WI38 (cell line): ENCODE results near the gene ARFRP1.

Experiments
- H3K4me3 ChIP-seq: 2 replicates; pipeline ENCODE4 v1.5.1; 2011; ENCODE audit warnings: low read depth, mild to moderate bottlenecking, control low read depth, low read length
- TF ChIP-seq, protein P1 (sequence below): IDR thresholded peaks from 2 replicates; pipeline ENCODE4 v1.5.1; 2012; ENCODE audit warnings: low read depth, mild to moderate bottlenecking, control low read depth, low read length

The ARFRP1 gene

DNA sequence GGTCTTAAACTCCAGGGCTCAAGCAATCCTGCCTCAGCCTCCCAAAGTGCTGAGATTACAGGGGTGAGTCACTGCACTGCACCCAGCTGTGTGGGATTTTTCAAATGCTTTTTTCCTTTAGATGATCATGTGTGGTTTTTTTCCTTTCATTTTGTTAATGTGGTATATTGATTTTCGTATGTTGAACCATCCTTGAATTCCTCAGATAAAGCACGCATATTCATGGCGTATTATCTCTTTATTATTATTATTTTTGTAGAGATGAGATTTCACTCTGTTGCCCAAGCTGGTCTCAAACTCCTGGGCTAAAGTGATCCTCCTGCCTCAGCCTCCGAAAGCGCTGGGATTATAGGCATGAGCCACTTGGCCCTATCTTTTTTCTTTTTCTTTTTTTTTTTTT, 7.1 kb upstream of the ARFRP1 start:
- TF ChIP-seq, protein P1, sequence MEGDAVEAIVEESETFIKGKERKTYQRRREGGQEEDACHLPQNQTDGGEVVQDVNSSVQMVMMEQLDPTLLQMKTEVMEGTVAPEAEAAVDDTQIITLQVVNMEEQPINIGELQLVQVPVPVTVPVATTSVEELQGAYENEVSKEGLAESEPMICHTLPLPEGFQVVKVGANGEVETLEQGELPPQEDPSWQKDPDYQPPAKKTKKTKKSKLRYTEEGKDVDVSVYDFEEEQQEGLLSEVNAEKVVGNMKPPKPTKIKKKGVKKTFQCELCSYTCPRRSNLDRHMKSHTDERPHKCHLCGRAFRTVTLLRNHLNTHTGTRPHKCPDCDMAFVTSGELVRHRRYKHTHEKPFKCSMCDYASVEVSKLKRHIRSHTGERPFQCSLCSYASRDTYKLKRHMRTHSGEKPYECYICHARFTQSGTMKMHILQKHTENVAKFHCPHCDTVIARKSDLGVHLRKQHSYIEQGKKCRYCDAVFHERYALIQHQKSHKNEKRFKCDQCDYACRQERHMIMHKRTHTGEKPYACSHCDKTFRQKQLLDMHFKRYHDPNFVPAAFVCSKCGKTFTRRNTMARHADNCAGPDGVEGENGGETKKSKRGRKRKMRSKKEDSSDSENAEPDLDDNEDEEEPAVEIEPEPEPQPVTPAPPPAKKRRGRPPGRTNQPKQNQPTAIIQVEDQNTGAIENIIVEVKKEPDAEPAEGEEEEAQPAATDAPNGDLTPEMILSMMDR: no peak

DNA sequence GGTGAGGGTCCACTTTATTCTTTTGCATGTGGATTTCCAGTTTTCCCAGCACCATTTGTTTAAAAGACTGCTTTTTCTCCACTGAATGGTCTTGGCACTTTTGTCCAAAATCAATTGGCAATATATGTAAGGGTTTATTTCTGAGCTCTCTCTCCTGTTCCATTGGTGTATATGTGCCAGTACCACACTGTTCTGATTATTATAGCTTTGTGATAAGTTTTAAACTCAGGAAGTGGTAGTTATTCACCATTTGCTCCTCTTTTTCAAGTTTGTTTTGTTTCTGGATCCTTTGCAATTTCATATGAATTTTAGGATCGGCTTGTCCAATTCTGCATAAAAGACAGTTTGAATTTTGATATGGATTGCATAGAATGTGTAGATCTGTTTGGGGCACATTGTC, 4.4 kb upstream of the ARFRP1 start:
- no peak overlapping the region for H3K4me3 ChIP-seq
- TF ChIP-seq, protein P1: no peak

More for the DNA sequence above, 7.1 kb upstream of the ARFRP1 start:
- no peak overlapping the region for H3K4me3 ChIP-seq

DNA sequence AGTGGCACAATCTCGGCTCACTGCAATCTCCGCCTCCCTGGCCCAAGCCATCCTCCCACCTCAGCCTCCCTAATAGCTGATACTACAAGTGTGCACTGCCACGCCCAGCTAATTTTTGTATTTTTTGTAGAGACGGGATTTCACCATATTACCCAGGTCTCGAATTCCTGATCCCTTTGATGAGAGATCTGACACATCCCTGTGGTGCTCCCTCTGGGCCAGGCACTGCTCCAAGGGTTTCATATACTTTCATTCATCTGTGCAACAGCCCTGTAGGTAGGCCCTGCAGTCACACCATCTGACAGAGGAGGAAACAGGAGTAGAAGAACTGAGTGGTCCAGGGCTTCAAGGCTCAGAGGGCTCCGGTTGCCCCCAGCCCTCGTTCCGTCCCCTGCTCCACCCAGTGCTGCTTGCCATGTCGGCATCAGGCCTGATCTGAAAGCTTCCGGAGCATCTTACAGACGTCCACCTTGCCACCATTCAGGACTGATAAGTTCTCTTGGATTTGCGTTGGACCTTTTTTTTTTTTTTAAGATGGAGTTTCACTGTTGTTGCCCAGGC, 3.4 kb upstream of the ARFRP1 start:
- TF ChIP-seq, protein P1: no peak
- H3K4me3 ChIP-seq: no peak overlapping the region

DNA sequence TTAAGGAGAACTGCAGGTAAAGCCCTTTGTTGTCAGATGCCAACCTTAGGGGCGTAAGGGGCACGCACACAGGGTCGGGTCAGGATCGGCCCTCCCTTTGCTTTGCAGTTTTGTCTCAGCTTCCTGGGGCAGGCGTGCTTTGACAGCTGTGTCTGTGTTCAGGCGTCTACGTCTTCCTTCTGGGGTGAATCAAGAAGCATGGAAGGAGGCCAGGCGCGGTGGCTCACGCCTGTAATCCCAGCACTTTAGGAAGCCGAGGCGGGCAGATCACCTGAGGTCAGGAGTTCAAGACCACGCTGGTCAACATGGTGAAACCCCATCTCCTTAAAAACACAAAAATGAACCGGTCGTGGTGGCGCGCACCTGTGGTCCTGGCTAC, 1.4 kb upstream of the ARFRP1 start:
- TF ChIP-seq, protein P1: no peak
- peak overlapping the region; percentile 87 for H3K4me3 ChIP-seq

DNA sequence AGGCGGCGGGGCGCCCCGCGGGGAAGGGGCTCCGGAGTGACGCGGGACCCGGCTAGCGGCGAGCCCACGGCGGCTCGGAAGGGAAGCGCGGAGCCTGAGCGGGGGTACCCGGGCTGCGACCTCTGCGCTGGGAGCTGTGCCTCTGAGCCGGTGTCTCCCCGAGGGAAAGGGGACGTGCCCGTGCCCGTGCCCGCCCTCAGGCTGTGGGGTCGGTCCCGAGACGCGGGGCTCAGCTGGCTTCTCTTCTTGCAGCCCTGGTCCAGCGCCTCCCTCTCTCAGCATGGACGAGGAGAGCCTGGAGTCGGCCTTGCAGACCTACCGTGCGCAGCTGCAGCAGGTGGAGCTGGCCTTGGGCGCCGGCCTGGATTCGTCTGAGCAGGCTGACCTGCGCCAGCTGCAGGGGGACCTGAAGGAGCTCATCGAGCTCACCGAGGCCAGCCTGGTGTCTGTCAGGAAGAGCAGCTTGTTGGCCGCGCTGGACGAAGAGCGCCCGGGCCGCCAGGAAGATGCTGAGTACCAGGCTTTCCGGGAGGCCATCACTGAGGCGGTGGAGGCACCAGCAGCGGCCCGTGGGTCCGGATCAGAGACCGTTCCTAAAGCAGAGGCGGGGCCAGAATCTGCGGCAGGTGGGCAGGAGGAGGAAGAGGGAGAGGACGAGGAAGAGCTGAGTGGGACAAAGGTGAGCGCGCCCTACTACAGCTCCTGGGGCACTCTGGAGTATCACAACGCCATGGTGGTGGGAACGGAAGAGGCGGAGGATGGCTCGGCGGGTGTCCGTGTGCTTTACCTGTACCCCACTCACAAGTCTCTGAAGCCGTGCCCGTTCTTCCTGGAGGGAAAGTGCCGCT, 749 bp upstream of the ARFRP1 start:
- TF ChIP-seq, protein P1: no peak

DNA sequence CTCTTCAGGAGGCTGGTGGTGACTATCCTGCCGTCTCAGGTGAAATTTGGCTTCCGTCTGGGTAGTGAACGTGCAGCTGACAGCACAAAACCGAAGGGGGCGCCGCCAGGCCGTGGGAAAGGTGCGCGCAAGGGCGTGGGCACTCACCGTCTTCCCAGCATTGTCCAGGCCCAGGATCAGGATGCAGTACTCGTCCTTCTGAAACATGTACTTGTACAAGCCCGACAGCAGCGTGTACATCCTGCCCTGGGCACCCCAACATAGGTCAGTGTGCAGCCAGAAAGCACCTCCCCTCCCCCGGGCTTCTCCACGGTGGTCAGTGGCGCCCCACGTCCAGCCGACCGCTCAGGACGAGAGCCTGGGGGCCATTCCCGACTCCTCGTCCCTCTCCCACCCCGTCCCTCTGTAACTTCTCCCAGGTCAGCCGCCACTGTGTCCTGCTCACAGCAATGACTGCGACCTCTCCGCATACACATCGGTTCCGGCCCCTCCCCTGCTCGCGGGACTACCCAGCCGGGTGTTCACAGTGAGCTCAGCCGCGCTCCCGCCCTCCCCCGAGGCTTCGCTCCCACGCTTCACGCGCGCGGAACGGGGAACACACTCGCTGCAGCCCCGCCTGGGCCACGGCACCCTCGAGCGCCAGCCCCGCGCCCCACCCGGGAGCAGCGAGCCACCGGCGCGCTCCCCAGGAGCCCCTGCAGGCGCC, 771 bp downstream of the ARFRP1 start:
- TF ChIP-seq, protein P1: no peak
- peak overlapping the region; percentile 87 for H3K4me3 ChIP-seq

More for the DNA sequence above, 749 bp upstream of the ARFRP1 start:
- H3K4me3 ChIP-seq: peak overlapping the region; percentile 87
